Measurements from ENCODE around the gene CDCA7.
A peak's percentile ranks its signal among the peaks of the same experiment; 100 is the strongest.
"Not testable (repeated sequence)": the region's sequence is repeated elsewhere in the genome, so short reads cannot be mapped to it uniquely, and the experiment has no call there.

The CDCA7 gene

DNA sequence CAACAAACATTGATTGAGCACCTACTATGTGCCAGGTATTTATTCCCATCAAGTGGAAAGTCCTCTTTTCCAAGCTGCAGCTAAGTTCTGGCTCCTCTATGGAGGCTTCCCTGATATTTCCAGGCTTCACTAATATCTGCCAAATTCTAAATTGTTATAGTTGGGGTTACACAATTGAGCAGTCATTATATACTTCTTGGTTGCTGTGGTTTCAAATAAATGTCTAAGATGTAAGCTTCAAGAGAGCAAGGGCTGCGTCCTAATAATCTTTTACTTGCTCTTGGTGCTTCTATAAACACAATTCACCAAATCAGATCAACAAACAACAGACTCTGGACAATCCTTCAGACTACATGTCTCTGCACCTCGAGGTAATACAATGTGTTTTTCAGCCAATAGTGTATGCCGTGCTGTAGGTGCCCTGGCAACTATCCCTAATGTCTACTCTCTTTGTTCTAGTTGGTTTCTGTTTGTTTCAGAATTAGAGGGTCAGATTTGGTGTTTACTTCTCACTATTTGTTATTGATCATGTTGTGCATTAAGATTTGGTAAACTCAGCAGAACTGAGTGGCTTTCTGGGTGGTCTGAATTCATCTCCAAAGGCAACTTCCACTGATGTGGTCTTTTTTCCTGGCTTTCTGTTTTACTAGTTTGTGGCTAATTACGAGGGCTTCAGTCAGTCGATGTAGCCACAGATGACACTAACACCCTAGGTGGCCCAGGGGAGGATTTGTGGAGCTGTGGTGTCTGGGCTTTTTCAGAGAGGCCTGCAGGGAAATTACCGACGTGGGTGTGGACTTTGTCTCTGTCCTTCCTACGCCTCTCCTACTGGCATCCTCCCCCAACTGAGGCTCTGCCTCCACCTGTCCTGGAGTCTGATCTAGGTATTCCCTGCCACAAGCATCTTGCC lies 50.4 kb downstream of the CDCA7 start:
- DNase-seq: peak; percentile 8

DNA sequence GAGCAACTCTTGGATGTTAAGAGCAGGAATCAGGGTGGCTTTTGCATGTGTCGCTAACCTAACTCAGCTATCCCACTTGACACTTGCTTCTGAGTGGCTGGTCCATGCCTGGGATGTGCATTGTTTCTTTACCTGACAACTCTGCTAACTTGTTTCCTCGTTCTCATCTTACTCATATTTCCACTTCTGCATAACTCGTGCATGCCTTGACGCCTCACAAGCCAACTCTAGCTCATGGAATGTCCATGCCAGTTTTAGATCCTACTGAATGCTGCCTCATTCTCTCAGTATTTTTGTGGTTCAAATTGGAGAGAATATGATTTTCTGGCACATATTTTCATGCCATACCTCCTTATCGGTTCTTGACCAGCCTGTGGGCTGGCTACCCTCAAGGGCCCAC lies 52.5 kb downstream of the CDCA7 start:
- DNase-seq: no peak

DNA sequence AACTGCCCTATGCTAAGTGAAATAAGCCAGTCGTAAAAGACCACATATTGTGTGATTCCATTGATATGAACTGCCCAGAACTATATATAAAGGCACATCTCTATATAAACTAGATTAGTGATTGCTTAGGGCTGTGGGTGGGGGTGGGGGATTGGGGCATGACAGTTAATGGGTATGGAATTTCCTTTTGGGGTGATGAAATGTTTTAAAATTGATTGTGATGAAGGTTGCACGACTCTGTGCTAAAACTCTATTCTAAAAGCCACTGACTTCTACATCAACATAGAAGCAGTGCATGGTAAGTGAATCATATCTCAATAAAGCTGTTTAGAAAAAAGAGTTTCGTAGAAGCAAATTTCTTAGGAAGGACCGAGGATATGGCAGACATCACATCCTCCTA lies 53.0 kb downstream of the CDCA7 start:
- no peak for DNase-seq

DNA sequence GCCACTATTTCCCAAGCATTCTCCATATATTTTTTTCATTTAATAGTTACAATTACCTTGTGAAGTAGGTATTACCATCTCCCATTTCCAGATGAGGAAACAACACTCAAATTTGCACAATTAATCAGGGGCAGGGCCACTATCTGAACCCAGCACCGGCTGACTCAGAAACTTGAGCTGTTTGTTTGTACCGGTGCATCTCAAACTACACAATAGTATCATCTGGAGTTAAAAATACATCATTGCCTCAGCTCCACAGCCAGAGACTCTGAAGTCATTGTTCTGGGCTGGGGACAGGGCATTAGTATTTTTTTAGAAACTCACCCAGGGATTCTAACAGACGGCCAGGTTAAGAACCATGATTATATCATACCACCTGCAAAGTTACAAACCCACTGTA lies 55.9 kb downstream of the CDCA7 start:
- no peak for DNase-seq

DNA sequence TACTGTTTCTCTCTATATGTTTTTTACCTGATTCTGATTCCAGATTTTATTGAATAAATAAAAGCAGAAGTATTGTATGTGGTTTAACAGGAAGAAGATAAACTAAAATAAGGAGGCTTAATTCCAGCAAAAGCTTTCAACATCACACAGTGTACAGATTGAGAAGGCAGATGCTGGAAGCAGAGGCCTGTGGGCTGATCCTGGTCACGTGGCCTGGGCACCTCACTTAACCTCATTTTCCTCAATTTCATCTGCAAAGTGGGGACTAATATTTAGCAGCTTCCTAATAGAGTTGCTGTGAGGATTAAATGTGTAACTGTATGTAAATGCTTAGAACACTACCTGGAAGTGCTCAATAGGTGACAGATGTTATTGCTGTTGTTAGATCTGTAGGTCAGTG lies 58.0 kb downstream of the CDCA7 start:
- no peak for DNase-seq

DNA sequence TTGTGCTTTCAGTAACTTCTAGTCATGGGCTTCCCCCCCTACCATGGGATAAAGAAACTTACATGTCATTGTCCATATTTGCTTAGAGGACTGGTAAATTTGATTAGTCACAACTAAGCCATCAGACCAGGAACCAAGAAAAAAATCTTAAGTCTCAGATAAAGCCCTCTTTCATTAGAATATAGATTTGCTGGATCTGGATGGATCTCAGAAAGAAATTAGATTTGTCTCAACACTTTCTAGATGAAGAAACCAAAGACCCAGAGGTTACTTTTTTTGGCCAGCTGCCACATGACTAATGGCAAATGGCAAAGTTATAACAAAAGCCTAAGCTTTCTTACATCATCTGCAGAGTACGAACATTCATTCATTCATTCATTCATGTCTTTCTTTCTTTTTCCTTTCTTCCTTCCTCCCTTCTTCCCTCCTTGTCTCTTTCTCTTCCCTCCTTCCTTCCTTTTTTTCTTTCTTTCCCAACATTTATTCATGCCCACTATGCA lies 60.2 kb downstream of the CDCA7 start:
- DNase-seq: peak; percentile 3

DNA sequence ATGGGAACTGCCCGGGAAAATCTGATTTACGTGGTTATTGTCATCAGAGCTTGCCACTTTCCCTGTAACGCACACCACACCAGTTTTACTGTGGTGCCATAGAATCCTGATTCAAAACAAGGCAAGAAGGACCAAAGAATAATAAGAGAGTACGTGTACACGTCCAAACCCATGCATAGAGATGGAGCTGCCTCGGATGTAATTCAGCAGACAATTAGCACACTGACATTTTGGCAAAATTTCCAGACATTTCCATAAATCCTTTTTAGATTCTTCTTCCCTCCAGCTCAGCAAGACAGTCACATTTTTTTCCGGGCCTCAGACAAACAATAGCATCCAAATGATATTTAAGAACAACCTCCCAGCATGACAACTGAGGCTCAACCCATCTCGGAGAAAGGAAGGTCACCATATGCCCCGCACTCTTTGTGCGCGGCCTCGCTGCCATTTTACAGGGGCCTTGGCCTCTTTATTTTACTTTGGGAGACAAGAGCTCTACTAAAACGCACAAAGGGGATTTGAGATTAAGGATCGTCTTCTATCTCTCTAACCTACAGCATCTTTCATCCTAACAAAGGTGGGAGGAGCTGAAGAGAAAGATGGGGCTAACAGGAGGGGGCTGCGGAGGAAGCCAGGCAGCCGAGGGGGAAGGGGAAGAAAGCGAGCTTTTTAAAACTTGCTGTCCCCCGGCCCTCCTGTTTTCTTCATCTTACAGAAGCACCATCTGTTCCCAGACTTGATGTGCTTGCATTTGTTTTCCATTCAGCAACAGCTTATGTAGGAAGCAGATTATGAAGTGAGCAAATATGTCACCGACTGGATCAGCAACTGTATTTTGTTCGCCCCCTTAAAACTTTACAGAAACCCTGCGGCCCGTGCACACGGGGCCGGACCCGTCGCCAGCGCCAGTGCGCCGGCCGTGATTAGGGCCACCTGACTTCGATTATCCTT lies 61.0 kb downstream of the CDCA7 start:
- no peak for DNase-seq

DNA sequence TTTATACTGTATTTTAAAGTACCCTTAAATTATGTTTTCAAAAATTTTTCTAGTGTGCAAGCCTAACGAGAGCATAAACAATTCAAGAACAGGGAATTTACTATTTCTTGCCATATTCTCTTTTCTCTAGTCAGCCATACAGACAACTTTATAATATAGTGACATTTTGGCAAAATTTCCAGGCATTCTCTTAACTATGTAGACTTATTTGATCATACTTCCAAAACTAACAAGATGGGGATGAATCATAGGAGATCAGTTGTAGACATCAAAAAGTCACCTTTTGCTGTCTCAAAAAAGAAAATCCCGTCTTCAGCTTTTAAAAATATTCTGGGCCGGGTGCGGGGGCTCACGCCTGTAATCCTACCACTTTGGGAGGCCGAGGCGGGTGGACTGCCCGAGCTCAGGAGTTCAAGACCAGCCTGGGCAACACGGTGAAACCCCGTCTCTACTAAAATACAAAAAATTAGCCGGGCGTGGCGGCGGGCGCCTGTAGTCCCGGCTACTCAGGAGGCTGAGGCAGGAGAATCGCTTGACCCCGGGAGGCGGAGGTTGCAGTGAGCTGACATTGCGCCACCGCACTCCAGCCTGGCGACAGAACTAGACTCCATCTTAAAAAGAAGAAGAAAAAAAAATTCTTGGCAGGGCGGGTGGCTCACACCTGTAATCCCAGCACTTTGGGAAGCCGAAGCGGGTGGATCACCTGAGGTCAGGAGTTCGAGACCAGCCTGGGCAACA lies 61.9 kb downstream of the CDCA7 start:
- not testable (repeated sequence) for DNase-seq

DNA sequence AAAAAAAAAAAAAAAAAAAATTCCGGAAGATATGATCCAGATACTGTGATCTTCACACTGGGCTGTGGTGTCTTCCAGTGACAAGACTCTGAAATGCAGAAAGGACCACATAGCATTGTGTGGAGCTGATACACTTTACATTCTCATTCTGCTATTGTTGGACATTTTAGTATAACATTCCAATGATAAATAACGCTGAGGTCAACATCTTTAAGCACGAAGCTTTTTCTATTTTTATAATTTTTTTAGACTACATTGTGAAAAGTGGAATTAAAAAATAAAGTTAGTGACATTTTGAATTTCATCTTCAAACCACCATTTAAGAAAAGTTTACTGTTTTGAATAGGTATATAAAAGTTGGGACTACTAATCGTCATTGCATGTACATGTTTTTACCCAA lies 62.7 kb downstream of the CDCA7 start:
- DNase-seq: no peak

DNA sequence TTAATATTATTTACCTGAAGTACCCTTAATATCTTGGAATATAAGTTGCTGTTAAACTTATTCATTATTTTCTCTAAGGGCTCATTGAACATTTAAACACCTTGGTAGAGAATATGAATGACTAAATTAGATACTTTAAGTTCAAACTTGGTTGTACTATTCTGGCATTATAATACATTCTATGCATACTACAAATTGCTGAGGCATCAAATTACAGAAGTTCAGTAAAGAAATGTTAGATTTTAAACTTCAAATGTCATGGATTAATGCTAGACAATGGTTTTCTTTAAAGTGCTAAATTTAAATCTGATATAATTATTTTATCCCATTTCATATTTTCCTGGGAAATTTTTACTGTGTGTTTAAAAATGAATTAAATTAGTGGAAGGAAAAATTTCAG lies 63.1 kb downstream of the CDCA7 start:
- no peak for DNase-seq

Measured in NCI-H69 (cell line).